Esophagus squamous epithelium (tissue), 4 donors: ENCODE data around the gene ACTL10.

ENCODE experiments used
- POLR2A ChIP-seq, 4 donors: fragments of 450-650 bp; IDR thresholded peaks; one replicate each; pipeline ENCODE4 v1.6.1; 2017; ENCODE audit warnings: antibody characterized with exemption in 4 of 4, mild to moderate bottlenecking in 4 of 4, moderate library complexity in 3 of 4
- TF ChIP-seq, protein P1 (sequence below), 6 experiments: fragments of 450-650 bp in 4 of 6; fragments of 200-600 bp in 2 of 6; sonication (generic) in 2 of 6; IDR thresholded peaks; one replicate each; pipeline ENCODE4 v1.5.1; 2016 to 2019; ENCODE audit warnings: antibody characterized with exemption in 6 of 6, mild to moderate bottlenecking in 4 of 6, moderate library complexity in 4 of 6

GRCh38 chr20:33664762-33665144 lies 2.0 kb upstream of the ACTL10 start:
- TF ChIP-seq, protein P1, sequence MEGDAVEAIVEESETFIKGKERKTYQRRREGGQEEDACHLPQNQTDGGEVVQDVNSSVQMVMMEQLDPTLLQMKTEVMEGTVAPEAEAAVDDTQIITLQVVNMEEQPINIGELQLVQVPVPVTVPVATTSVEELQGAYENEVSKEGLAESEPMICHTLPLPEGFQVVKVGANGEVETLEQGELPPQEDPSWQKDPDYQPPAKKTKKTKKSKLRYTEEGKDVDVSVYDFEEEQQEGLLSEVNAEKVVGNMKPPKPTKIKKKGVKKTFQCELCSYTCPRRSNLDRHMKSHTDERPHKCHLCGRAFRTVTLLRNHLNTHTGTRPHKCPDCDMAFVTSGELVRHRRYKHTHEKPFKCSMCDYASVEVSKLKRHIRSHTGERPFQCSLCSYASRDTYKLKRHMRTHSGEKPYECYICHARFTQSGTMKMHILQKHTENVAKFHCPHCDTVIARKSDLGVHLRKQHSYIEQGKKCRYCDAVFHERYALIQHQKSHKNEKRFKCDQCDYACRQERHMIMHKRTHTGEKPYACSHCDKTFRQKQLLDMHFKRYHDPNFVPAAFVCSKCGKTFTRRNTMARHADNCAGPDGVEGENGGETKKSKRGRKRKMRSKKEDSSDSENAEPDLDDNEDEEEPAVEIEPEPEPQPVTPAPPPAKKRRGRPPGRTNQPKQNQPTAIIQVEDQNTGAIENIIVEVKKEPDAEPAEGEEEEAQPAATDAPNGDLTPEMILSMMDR (IDR thresholded peaks at IDR 0.05), result no peak
- TF ChIP-seq POLR2A (IDR thresholded peaks at IDR 0.05), result no peak
